IPS-20b (cell line): ENCODE data around the gene KLF7.

Experiments
- H3K27ac ChIP-seq: one replicate; pipeline ENCODE4 v1.5.1; 2013; ENCODE audit warnings: low read length
- H3K27me3 ChIP-seq: 2 replicates; pipeline ENCODE4 v1.6.1; 2013; ENCODE audit warnings: mild to moderate bottlenecking, low read length, inconsistent platforms; ENCODE audit not compliant: insufficient read depth
- H3K36me3 ChIP-seq: 2 replicates; pipeline ENCODE4 v1.6.1; 2013; ENCODE audit warnings: low read depth, mild to moderate bottlenecking, inconsistent platforms, low read length, moderate library complexity; ENCODE audit not compliant: insufficient read depth
- H3K4me1 ChIP-seq: 2 replicates; pipeline ENCODE4 v1.6.1; 2013; ENCODE audit warnings: mild to moderate bottlenecking, control low read depth, inconsistent platforms, low read length, moderate library complexity; ENCODE audit not compliant: insufficient read depth
- H3K4me3 ChIP-seq: 2 replicates; pipeline ENCODE4 v1.5.1; 2013; ENCODE audit warnings: mild to moderate bottlenecking, low read length, inconsistent platforms
- H3K9ac ChIP-seq: 2 replicates; pipeline ENCODE4 v1.6.1; 2013; ENCODE audit warnings: low read depth, mild to moderate bottlenecking, inconsistent platforms, low read length, moderate library complexity
- H3K9me3 ChIP-seq: 2 replicates; pipeline ENCODE4 v1.6.1; 2013; ENCODE audit warnings: mild to moderate bottlenecking, low read depth, low read length, inconsistent platforms; ENCODE audit not compliant: insufficient read depth

KLF7 gene

DNA sequence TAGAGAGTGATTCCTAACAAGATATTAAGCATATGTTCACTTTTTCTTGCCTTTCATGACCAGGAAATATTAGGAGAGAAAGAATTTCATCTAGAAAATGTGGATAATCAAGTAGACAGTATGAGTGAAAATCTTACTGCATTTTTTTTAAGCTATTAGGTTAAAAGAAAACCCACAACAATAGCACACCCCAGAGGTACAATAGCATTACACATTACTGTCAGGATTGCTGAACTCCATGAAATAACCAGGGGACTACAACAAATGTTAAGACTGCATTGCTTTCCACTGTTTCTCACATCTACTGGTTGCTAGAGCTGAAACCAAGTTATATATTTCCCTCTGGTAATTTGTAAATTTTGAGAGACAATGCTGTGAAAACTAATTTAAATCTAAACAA, 33.7 kb downstream of the KLF7 start:
- Histone ChIP-seq H3K9ac (no peak overlapping the region), H3K4me3 (no peak overlapping the region), H3K36me3 (no peaks in the 10 kb centered on the region), H3K27me3 (no peaks in the 10 kb centered on the region), H3K27ac (no peak overlapping the region), H3K9me3 (no peaks in the 10 kb centered on the region), H3K4me1 (peaks cover 33% of the 10 kb centered on the region)

DNA sequence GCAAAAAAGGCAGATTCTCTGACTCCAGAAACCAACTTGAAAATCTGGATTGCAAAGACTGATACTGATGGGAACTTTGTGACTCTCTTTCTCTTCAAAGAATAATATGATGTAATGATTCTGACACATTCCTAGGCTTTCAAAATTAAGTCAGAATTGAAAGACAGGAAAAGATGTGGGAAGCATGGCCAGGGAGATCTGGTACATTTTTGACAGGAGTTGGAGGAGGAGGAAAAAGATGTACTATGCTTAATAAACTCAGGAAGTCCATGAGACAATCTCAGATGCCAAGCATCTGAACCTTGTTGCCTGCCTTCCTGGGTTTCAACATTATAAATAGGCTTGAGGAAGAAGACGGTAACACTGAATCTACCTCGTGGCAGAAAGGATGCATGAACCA, 34.2 kb downstream of the KLF7 start:
- H3K9ac ChIP-seq = no peak overlapping the region
- no peaks in the 10 kb centered on the region for H3K36me3 ChIP-seq
- H3K9me3 ChIP-seq = no peaks in the 10 kb centered on the region
- no peak overlapping the region for H3K27ac ChIP-seq
- H3K27me3 ChIP-seq = no peaks in the 10 kb centered on the region
- peaks cover 31% of the 10 kb centered on the region for H3K4me1 ChIP-seq
- H3K4me3 ChIP-seq = no peak overlapping the region

DNA sequence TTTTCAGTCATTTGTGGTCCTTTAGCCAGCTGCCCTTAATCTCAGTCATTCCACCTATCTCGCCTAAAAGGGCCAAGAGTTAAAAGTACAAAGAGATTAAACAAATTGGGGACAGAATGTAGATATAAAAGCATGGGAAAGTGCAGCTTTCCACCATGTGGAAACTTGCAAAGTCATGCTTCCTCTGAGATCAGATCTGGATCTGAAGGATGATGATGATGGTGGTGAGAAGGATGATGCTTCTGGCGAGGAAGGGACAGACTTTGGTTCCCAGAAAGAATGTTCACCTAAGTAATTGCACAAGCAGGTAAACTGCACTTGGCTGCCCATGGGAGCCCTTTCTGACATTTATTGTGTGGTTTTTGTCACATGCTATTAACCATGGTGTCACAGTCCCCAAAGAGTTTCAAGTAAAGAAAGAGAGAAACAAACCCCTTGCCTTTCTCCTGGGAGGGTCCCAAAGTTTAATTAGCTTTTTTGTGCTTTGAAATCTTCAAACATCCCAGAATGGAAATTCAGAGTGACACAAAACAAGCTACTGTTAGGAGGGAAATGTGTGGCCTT, 34.7 kb downstream of the KLF7 start:
- Histone ChIP-seq H3K4me3 (no peak overlapping the region), H3K9me3 (no peaks in the 10 kb centered on the region), H3K9ac (no peak overlapping the region), H3K36me3 (no peaks in the 10 kb centered on the region), H3K27me3 (no peaks in the 10 kb centered on the region), H3K27ac (no peak overlapping the region), H3K4me1 (peaks cover 29% of the 10 kb centered on the region)

DNA sequence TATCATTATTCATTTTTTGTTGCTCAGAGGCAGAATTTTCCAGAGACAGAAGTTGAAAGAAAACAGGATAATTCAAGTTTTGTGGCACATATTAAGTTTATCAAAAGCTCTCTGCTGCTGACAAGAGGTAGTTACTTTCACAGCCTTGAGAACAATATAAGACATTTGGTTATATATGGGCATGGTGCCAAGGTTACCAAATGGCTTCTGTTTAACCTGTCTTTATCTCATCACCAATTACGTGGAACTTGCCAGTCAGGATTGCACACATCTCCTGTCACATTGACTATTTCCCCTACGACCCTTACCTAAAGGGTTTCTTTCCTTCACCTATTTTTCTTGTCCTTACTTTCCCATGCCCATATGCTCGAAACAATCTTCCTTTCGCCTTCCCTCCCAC, 35.9 kb downstream of the KLF7 start:
- Histone ChIP-seq H3K36me3 (no peaks in the 10 kb centered on the region), H3K9me3 (no peaks in the 10 kb centered on the region), H3K9ac (no peak overlapping the region), H3K4me3 (no peak overlapping the region), H3K27ac (no peak overlapping the region), H3K27me3 (no peaks in the 10 kb centered on the region), H3K4me1 (peaks cover 30% of the 10 kb centered on the region)

DNA sequence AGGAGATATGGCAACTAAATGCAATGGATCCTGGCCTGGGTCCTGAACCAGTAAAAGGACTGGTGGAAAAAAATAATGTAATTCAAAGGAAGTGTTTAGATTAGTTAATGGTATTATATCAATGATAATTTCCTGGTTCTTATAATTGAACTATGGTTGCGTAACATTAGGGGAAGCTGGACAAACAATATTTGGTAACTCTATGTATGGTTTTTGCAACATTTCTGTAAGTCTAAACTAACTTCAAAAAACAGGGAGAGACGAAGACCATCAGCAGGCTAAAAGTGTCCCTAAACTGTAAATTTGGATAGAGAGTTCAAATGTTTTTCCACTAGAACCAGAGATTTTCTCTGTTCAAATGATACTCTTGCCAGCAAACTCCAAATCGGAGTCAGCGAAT, 36.9 kb downstream of the KLF7 start:
- Histone ChIP-seq H3K4me3 (no peak overlapping the region), H3K27ac (no peak overlapping the region), H3K9me3 (no peaks in the 10 kb centered on the region), H3K4me1 (peaks cover 31% of the 10 kb centered on the region), H3K27me3 (no peaks in the 10 kb centered on the region), H3K9ac (no peak overlapping the region), H3K36me3 (peaks cover 5% of the 10 kb centered on the region; the same call in 1 of the 2 replicates)

DNA sequence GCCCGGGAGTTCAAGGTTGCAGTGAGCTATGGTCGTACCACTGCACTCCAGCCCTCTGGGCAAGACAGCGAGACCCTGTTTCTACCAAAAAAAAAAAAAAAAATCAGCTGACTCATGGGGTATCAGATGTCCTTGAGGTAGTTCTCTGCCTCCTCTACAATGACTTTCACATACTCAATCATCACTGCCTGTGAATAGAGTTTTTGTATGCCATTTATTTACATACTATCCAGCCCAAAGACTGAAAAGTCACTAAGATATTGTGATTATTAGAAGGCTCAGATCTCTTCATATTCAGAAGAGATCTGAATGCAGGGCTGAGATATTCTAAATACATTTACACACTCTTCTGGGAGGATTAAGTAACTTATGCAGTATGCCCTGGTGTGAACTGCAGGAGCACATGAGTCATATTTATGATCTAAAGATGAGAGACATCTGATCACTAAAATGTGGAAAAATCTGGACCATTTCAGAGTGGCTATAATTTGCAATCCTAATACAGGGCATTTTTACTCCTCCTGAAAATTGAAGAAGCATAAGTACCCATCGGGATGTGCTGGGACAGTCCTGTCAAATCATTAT, 38.9 kb downstream of the KLF7 start:
- Histone ChIP-seq H3K9ac (no peak overlapping the region), H3K4me1 (peaks cover 25% of the 10 kb centered on the region), H3K27me3 (no peaks in the 10 kb centered on the region), H3K27ac (no peak overlapping the region), H3K4me3 (no peak overlapping the region), H3K36me3 (peaks cover 21% of the 10 kb centered on the region), H3K9me3 (no peaks in the 10 kb centered on the region)

DNA sequence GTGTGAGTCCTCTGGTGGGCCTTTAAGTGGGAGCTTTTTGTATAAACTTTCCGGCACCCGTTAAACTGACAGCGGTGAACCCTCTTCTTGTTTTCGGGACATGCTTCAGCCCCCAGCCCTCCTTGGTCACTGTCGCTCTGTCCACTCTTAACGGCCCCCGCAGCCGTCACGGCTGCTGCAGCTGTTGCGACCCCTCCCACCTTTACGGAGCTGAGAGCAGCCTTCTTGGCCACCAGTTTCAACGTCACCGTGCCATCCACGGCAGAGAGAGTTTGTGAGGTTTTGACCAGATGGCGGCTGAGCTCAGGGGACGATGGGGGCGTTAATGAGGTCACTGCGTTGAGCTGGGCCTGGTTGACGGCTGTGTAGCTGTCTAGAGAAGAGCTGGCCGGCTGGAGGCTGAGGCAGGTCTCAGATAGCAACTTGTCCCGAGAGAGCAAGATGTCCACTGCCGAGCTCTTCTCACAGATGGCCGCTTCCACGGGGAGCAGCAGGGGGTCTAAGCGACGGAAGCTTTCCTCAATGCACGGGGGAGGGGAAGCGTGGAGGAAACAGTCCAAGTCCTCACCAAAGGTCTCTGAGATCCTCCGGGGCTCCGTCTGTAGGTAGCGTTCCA, 41.9 kb downstream of the KLF7 start:
- Histone ChIP-seq H3K27ac (no peak overlapping the region), H3K9me3 (no peaks in the 10 kb centered on the region), H3K9ac (no peak overlapping the region), H3K4me3 (no peak overlapping the region; the same call in 1 of the 2 replicates), H3K4me1 (peaks cover 25% of the 10 kb centered on the region), H3K36me3 (peaks cover 21% of the 10 kb centered on the region), H3K27me3 (no peaks in the 10 kb centered on the region)

DNA sequence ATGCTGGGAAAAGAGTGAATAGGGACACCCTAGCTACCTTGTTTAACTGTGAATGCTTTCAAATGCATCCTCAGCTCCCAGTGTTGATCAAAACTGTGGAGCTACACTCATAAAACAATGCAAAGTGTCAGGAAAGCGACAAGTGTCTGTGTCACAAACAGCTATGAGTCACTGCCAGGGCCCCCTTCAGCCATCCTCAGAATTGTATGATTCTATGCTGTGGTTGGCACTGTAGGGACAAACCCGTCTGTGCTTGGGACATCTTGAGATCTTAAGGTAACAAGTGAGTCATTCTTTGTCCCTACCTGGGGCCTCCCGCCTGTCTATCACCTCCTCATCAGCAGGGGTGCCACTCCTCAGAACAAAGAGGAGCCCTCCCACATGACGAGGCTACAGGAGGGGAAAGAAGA, 42.4 kb downstream of the KLF7 start:
- Histone ChIP-seq H3K27ac (no peak overlapping the region), H3K4me1 (peaks cover 25% of the 10 kb centered on the region), H3K27me3 (no peaks in the 10 kb centered on the region), H3K4me3 (no peak overlapping the region; the same call in 1 of the 2 replicates), H3K9me3 (no peaks in the 10 kb centered on the region), H3K9ac (no peak overlapping the region; the same call in 1 of the 2 replicates), H3K36me3 (peaks cover 21% of the 10 kb centered on the region)

DNA sequence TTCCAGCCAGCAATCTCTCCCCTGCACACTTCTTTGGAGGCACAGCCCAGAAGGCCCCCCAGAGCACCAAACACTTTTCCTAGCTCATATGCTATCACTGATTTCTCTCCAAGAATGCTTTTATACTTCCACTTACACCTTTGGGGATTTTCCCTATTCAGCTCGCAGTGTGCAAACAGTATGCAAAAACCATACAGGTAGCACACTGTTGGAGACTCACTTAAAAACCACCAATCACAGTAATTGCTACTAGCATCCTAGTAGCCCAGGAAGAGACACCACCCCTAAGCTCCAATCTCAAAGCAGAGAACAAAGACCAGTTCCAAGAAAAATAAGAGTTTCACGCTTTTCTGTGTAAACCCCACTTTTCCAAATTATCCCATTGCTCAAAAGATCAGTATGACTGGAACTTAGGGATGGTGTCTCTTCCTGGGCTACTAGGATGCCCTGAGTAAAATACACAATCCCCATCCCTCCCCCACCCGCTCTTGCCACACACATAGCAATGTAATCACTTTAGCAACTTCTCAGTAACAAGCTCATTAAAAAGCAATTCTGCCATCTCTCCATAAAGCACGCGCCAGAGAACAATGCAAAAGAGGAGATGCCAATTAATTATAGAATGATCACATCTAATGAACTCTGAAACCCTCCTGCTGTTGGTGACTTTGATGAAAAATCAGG, 43.0 kb downstream of the KLF7 start:
- Histone ChIP-seq H3K9me3 (no peaks in the 10 kb centered on the region), H3K4me3 (no peak overlapping the region; the same call in 1 of the 2 replicates), H3K36me3 (peaks cover 21% of the 10 kb centered on the region), H3K9ac (no peak overlapping the region; the same call in 1 of the 2 replicates), H3K4me1 (peaks cover 25% of the 10 kb centered on the region), H3K27me3 (no peaks in the 10 kb centered on the region), H3K27ac (no peak overlapping the region)

DNA sequence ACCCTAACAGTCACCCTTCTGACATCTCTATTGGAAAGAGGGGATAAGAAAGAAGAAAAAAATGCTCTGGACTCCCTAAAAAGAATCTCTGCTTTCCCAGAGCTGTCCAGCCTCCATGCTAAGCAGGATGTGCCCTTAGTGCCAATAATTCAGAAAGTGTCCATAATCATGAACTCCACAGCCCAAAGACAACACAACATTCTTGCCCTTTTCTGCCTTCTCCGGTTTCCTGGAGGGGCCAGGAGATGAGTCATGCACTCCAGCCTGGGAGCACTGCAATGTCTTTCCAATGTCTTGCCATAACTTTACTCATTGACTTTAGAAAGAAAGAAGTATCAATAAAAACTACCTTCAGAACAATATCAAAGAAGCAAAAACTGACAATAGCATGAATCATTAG, 44.0 kb downstream of the KLF7 start:
- H3K4me3 ChIP-seq = no peak overlapping the region
- peaks cover 21% of the 10 kb centered on the region for H3K36me3 ChIP-seq
- no peak overlapping the region for H3K27ac ChIP-seq
- H3K9me3 ChIP-seq = no peaks in the 10 kb centered on the region
- no peak overlapping the region for H3K9ac ChIP-seq
- H3K27me3 ChIP-seq = no peaks in the 10 kb centered on the region
- peaks cover 25% of the 10 kb centered on the region for H3K4me1 ChIP-seq

DNA sequence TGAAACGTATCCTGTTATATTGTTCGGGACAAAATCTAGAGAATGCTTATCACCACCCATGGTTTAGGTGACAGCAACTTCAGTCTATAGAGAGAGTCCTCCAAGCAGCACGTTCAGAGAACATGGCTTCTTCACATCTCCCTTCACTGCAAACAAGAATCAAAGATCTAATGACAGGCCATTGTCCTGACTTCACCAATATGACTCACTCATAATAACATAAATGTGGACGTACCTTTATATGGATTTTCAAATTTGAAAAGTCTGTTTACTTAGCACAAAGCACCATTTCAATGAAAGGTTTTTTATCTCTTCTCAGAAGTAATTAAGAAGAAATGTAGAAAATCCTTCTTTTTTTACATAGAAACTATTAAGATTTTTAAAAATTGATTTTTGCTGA, 46.7 kb downstream of the KLF7 start:
- no peaks in the 10 kb centered on the region for H3K27me3 ChIP-seq
- peaks cover 18% of the 10 kb centered on the region for H3K36me3 ChIP-seq
- H3K9ac ChIP-seq = no peak overlapping the region
- no peaks in the 10 kb centered on the region for H3K9me3 ChIP-seq
- H3K4me3 ChIP-seq = no peak overlapping the region
- no peak overlapping the region for H3K27ac ChIP-seq
- H3K4me1 ChIP-seq = peaks cover 20% of the 10 kb centered on the region

DNA sequence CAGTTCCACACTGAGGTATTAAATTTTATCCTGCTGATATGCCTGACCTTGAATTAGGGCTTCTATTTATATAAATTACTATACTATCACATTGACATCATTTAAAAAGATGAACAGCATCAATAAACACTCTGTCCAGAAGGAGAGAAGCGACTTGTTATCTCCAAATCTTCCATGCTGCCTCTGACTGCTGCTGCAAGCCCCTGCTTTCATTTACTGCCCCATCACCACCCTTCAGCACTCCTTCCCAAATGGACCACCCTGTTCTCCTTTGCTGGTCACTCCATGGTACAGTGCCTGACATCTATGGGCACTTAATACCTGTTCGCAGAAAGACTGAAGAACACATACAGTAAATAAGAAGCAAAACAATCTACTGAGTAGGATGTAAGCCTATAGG, 48.1 kb downstream of the KLF7 start:
- no peak overlapping the region for H3K4me3 ChIP-seq
- H3K4me1 ChIP-seq = peaks cover 9% of the 10 kb centered on the region
- no peaks in the 10 kb centered on the region for H3K9me3 ChIP-seq
- H3K27me3 ChIP-seq = no peaks in the 10 kb centered on the region
- H3K9ac ChIP-seq = no peak overlapping the region
- 0 out of 2 replicates have a peak, but pooled peaks cover 6% of the 10 kb centered on the region for H3K36me3 ChIP-seq
- H3K27ac ChIP-seq = no peak overlapping the region
